GM23338 (cell line): Measurements from ENCODE around the gene RLF.

Experiments
- CREB1 ChIP-seq: fragments of 250-450 bp; sonication (Bioruptor Pico); IDR thresholded peaks from 2 replicates; pipeline ENCODE4 v1.5.0; 2020; ENCODE audit warnings: low read depth, mild to moderate bottlenecking, moderate library complexity
- CTCF ChIP-seq, 2 experiments: fragments of 200-600 bp in 1 of 2; sonication (generic) in 1 of 2; conservative IDR thresholded peaks; 2 replicates each; pipeline versions ENCODE4 v1.5.1 to v1.6.1; 2016 to 2017; ENCODE audit warnings: antibody characterized with exemption in 2 of 2, low read depth in 2 of 2, mild to moderate bottlenecking in 2 of 2, moderate library complexity in 1 of 2
- EZH2 ChIP-seq: fragments of 200-600 bp; sonication (generic); IDR thresholded peaks from one replicate; pipeline ENCODE4 v1.8.0; 2017; ENCODE audit warnings: antibody characterized with exemption, mild to moderate bottlenecking, low read depth; ENCODE audit not compliant: unreplicated experiment
- EZH2phosphoT487 ChIP-seq: fragments of 200-600 bp; sonication (generic); IDR thresholded peaks from one replicate; pipeline ENCODE4 v1.8.1; 2018; ENCODE audit warnings: antibody characterized with exemption; ENCODE audit not compliant: unreplicated experiment
- JUNB ChIP-seq: IDR thresholded peaks from one replicate; pipeline ENCODE4 v1.6.1; 2016; ENCODE audit warnings: antibody characterized with exemption; ENCODE audit not compliant: unreplicated experiment
- POLR2AphosphoS5 ChIP-seq: IDR thresholded peaks from 2 replicates; pipeline ENCODE4 v1.6.1; 2016; ENCODE audit warnings: antibody characterized with exemption, low read depth

- TF ChIP-seq CTCF (conservative IDR thresholded peaks at IDR 0.05; ENCODE audit: low read depth in 2 of 2), result no peak
- no peak for TF ChIP-seq EZH2
- no peak for TF ChIP-seq POLR2AphosphoS5
- TF ChIP-seq JUNB, result no peak
- no peak for TF ChIP-seq EZH2phosphoT487
- TF ChIP-seq CREB1 (CRISPR knock-in tag), result no peak
Measured at GRCh38 chr1:40265919-40266318, 104.7 kb downstream of the RLF start.
